ENCODE data around the gene CHST14.

The CHST14 gene

DNA sequence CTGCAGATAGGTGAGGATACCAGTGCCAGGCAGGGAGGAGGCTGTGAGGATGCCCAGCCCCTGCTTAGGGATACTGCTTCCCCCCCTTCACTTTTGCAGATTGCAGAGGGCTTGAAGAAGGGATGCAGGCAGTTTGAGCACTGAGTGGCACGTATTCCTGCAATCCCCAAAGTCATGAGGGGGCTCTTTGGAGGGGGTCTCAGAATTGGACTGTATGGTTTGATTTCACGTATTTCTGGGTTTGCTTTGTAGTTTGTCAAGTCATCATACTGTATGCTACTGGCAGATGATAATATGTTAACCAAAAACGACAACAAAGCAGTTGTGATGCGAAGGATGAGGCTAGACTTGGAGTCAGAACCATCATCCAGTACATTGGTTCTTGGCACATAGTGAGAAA lies 28.1 kb downstream of the CHST14 start:
- Histone ChIP-seq H3K9ac (ENCODE audit: low read length) (no peak overlapping the region), H3K27me3 (ENCODE audit: insufficient read depth, low read length) (peaks cover 5% of the 10 kb centered on the region; the same call in 1 of the 2 replicates), H4K20me1 (ENCODE audit: insufficient read depth, low read length) (no peaks in the 10 kb centered on the region), H3K4me2 (ENCODE audit: low read length) (no peak overlapping the region), H3K9me3 (ENCODE audit: low read length) (no peaks in the 10 kb centered on the region), H3K9me2 (ENCODE audit: low read depth, low read length) (no peaks in the 10 kb centered on the region), H2AFZ (ENCODE audit: low read length) (no peak overlapping the region), H3K4me3 (ENCODE audit: low read depth, low read length, poor library complexity, severe bottlenecking) (no peak overlapping the region), H3K27ac (ENCODE audit: low read depth, low read length, poor library complexity, severe bottlenecking) (no peak overlapping the region), H3K79me2 (ENCODE audit: insufficient read depth, low read length) (no peaks in the 10 kb centered on the region), H3K4me1 (ENCODE audit: insufficient read depth, low read length, severe bottlenecking) (no peaks in the 10 kb centered on the region), H3F3A (ENCODE audit: insufficient read depth, low read length) (no peaks in the 10 kb centered on the region), H3K36me3 (ENCODE audit: insufficient read depth, low read length) (no peaks in the 10 kb centered on the region)
- TF ChIP-seq, protein P1, sequence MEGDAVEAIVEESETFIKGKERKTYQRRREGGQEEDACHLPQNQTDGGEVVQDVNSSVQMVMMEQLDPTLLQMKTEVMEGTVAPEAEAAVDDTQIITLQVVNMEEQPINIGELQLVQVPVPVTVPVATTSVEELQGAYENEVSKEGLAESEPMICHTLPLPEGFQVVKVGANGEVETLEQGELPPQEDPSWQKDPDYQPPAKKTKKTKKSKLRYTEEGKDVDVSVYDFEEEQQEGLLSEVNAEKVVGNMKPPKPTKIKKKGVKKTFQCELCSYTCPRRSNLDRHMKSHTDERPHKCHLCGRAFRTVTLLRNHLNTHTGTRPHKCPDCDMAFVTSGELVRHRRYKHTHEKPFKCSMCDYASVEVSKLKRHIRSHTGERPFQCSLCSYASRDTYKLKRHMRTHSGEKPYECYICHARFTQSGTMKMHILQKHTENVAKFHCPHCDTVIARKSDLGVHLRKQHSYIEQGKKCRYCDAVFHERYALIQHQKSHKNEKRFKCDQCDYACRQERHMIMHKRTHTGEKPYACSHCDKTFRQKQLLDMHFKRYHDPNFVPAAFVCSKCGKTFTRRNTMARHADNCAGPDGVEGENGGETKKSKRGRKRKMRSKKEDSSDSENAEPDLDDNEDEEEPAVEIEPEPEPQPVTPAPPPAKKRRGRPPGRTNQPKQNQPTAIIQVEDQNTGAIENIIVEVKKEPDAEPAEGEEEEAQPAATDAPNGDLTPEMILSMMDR (IDR thresholded peaks at IDR 0.05; ENCODE audit: low read length): no peak
- no peak for TF ChIP-seq EZH2 (IDR thresholded peaks at IDR 0.05; ENCODE audit: borderline replicate concordance, low read length)

DNA sequence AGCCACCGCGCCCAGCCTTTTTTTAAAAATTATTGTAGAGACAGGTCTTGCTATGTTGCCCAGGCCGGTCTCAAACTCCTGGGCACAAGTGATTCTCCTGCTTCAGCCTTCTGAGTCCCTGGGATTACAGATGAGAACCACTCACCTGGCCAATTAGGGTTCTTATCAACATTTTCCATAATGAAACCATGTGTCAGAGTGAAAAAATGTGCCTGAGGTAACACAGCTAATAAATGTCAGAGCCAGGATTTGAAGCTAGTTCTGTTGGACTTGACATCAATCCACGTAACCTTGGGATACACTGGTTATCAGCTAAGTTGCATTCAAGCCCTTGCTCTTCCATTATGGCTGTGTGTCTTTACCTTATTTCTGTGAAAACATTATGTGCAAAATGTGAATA lies 29.1 kb downstream of the CHST14 start:
- no peaks in the 10 kb centered on the region for H3K9me3 ChIP-seq (ENCODE audit: low read length)
- H3K4me2 ChIP-seq (ENCODE audit: low read length): no peak overlapping the region
- H3K4me1 ChIP-seq (ENCODE audit: insufficient read depth, low read length, severe bottlenecking): no peaks in the 10 kb centered on the region
- no peak overlapping the region for H3K27ac ChIP-seq (ENCODE audit: low read depth, low read length, poor library complexity, severe bottlenecking)
- H3K36me3 ChIP-seq (ENCODE audit: insufficient read depth, low read length): no peaks in the 10 kb centered on the region
- no peak overlapping the region for H3K9ac ChIP-seq (ENCODE audit: low read length)
- no peaks in the 10 kb centered on the region for H3K27me3 ChIP-seq (ENCODE audit: insufficient read depth, low read length)
- H3K9me2 ChIP-seq (ENCODE audit: low read depth, low read length): no peaks in the 10 kb centered on the region
- no peaks in the 10 kb centered on the region for H3F3A ChIP-seq (ENCODE audit: insufficient read depth, low read length)
- TF ChIP-seq EZH2 (IDR thresholded peaks at IDR 0.05; ENCODE audit: borderline replicate concordance, low read length): no peak
- TF ChIP-seq, protein P1 (IDR thresholded peaks at IDR 0.05; ENCODE audit: low read length): no peak
- H3K4me3 ChIP-seq (ENCODE audit: low read depth, low read length, poor library complexity, severe bottlenecking): no peak overlapping the region
- no peak overlapping the region for H2AFZ ChIP-seq (ENCODE audit: low read length)
- H3K79me2 ChIP-seq (ENCODE audit: insufficient read depth, low read length): no peaks in the 10 kb centered on the region
- no peaks in the 10 kb centered on the region for H4K20me1 ChIP-seq (ENCODE audit: insufficient read depth, low read length)

DNA sequence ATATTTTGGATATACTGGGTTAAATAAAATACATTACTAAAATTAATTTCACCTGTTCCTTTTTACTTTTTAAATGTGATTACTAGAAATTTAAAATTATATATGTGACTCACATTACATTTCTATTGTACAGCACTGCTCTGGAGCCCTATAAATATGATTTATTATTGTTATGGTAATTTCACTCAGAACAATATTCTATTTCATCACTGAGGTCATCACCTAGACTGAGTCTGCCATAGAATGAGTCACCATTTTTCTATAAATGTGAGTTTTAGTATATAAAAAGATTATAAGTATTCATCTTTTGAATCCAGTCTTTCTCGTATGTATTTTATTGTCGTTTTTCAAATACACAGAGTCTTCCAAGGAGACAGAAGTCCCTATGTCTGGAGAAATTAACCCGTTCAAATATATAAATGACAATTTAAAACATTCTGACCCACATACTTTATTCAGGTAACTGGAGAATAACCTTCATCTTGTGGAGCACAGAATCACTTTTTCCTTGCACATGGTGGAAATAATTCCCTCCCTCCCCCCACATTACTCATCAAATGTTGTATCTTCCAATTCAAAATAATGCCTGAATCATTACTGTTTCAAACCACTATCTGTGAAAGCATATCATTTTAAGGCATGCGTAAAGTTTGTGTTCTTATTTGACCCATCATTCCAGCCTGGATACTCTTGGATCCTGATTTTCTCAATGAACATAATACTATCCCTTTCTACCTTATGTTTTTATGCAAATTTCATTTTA lies 30.0 kb downstream of the CHST14 start:
- Histone ChIP-seq H3K36me3 (ENCODE audit: insufficient read depth, low read length) (no peaks in the 10 kb centered on the region), H3K4me1 (ENCODE audit: insufficient read depth, low read length, severe bottlenecking) (no peaks in the 10 kb centered on the region), H3K79me2 (ENCODE audit: insufficient read depth, low read length) (no peaks in the 10 kb centered on the region), H3K9ac (ENCODE audit: low read length) (no peak overlapping the region), H3K9me3 (ENCODE audit: low read length) (no peaks in the 10 kb centered on the region), H3K27ac (ENCODE audit: low read depth, low read length, poor library complexity, severe bottlenecking) (no peak overlapping the region), H3K4me2 (ENCODE audit: low read length) (no peak overlapping the region), H3K4me3 (ENCODE audit: low read depth, low read length, poor library complexity, severe bottlenecking) (no peak overlapping the region), H3K9me2 (ENCODE audit: low read depth, low read length) (no peaks in the 10 kb centered on the region), H2AFZ (ENCODE audit: low read length) (no peak overlapping the region), H3K27me3 (ENCODE audit: insufficient read depth, low read length) (no peaks in the 10 kb centered on the region), H4K20me1 (ENCODE audit: insufficient read depth, low read length) (no peaks in the 10 kb centered on the region), H3F3A (ENCODE audit: insufficient read depth, low read length) (no peaks in the 10 kb centered on the region)
- TF ChIP-seq, protein P1 (IDR thresholded peaks at IDR 0.05; ENCODE audit: low read length): no peak
- no peak for TF ChIP-seq EZH2 (IDR thresholded peaks at IDR 0.05; ENCODE audit: borderline replicate concordance, low read length)
